Nephron progenitor cell (in vitro differentiated cells): ENCODE measurements around the gene PXMP2.

ENCODE experiments used
- DNase-seq: peaks from one replicate; pipeline ENCODE4 v3.0.0; 2021
- H3K27ac Mint-ChIP-seq: 2 replicates; pipeline ENCODE4 v1.8.0; 2021; ENCODE audit warnings: mild to moderate bottlenecking, moderate library complexity, mixed read lengths
- H3K27me3 Mint-ChIP-seq: 2 replicates; pipeline ENCODE4 v1.8.0; 2021; ENCODE audit warnings: mild to moderate bottlenecking, low read depth, mixed read lengths; ENCODE audit not compliant: poor library complexity
- H3K36me3 Mint-ChIP-seq: 2 replicates; pipeline ENCODE4 v1.8.0; 2021; ENCODE audit warnings: low read depth, mixed read lengths
- H3K4me1 Mint-ChIP-seq: 2 replicates; pipeline ENCODE4 v1.8.0; 2021; ENCODE audit warnings: mixed read lengths
- H3K4me3 Mint-ChIP-seq: 2 replicates; pipeline ENCODE4 v1.8.0; 2021; ENCODE audit warnings: mild to moderate bottlenecking, moderate library complexity, mixed read lengths
- H3K9me3 Mint-ChIP-seq: 2 replicates; pipeline ENCODE4 v1.8.0; 2021; ENCODE audit warnings: mild to moderate bottlenecking, moderate library complexity, mixed read lengths
- TF ChIP-seq, protein P1 (sequence below): fragments of 200-600 bp; sonication (generic); IDR thresholded peaks from 2 replicates; pipeline ENCODE4 v1.5.0; 2021; ENCODE audit warnings: antibody characterized with exemption

PXMP2 gene

GRCh38 chr12:132672116-132672515, 15.3 kb upstream of the PXMP2 start:
- Mint-ChIP-seq H3K4me3 (no peak overlapping the region), H3K36me3 (peaks cover 73% of the 10 kb centered on the region), H3K27ac (no peak overlapping the region), H3K4me1 (no peaks in the 10 kb centered on the region), H3K9me3 (no peaks in the 10 kb centered on the region), H3K27me3 (no peaks in the 10 kb centered on the region)
- TF ChIP-seq, protein P1, sequence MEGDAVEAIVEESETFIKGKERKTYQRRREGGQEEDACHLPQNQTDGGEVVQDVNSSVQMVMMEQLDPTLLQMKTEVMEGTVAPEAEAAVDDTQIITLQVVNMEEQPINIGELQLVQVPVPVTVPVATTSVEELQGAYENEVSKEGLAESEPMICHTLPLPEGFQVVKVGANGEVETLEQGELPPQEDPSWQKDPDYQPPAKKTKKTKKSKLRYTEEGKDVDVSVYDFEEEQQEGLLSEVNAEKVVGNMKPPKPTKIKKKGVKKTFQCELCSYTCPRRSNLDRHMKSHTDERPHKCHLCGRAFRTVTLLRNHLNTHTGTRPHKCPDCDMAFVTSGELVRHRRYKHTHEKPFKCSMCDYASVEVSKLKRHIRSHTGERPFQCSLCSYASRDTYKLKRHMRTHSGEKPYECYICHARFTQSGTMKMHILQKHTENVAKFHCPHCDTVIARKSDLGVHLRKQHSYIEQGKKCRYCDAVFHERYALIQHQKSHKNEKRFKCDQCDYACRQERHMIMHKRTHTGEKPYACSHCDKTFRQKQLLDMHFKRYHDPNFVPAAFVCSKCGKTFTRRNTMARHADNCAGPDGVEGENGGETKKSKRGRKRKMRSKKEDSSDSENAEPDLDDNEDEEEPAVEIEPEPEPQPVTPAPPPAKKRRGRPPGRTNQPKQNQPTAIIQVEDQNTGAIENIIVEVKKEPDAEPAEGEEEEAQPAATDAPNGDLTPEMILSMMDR: no peak
- no peak for DNase-seq

- Mint-ChIP-seq H3K27ac (no peak overlapping the region), H3K9me3 (no peaks in the 10 kb centered on the region), H3K36me3 (peaks cover 74% of the 10 kb centered on the region), H3K27me3 (no peaks in the 10 kb centered on the region), H3K4me1 (no peaks in the 10 kb centered on the region), H3K4me3 (no peak overlapping the region)
- DNase-seq: no peak
- TF ChIP-seq, protein P1: no peak
Measured at GRCh38 chr12:132672678-132673077, 14.7 kb upstream of the PXMP2 start.

GRCh38 chr12:132673288-132674179, 13.9 kb upstream of the PXMP2 start:
- peaks cover 71% of the 10 kb centered on the region for H3K36me3 Mint-ChIP-seq
- peak overlapping the region; percentile 23 for H3K27ac Mint-ChIP-seq
- TF ChIP-seq, protein P1: no peak
- no peak for DNase-seq
- H3K9me3 Mint-ChIP-seq: no peaks in the 10 kb centered on the region
- no peaks in the 10 kb centered on the region for H3K4me1 Mint-ChIP-seq
- no peaks in the 10 kb centered on the region for H3K27me3 Mint-ChIP-seq
- no peak overlapping the region for H3K4me3 Mint-ChIP-seq

- TF ChIP-seq, protein P1: no peak
- H3K27me3 Mint-ChIP-seq: no peaks in the 10 kb centered on the region
- H3K27ac Mint-ChIP-seq: no peak overlapping the region
- no peak overlapping the region for H3K4me3 Mint-ChIP-seq
- no peak for DNase-seq
- no peaks in the 10 kb centered on the region for H3K4me1 Mint-ChIP-seq
- no peaks in the 10 kb centered on the region for H3K9me3 Mint-ChIP-seq
- H3K36me3 Mint-ChIP-seq: peaks cover 71% of the 10 kb centered on the region
Measured at GRCh38 chr12:132674561-132674960, 12.8 kb upstream of the PXMP2 start.

DNA sequence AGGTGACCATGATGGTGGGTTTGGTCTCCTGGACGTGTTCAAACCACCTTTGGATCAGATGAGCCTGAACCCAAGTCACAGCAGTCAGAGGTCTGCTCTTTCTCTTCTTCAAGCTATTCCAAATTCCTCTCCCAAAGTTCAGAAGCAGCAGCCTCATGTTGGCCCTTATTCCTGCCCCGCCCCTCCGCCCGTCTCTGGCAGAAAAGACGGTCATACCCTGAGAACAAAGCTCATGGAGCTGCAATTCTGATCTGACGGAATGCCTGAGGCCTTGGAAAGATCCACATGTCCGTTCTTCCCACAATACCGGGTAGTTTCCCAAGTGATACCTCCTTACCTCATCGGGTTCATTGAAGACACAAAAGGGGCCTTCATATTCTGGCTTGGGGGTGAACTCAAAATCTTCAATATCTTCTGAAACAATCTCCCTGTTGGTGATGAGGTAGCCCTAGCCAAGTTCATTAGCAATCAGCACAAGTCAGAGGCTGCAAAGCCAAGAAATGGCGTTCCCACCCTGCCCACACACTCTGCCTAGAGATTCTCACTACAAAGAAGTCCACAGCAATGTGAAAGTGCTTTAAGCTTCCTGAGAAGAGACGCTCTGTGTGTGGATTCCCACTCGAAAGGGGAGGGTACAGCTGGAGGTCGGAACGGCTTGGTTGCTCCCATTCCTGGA, 11.5 kb upstream of the PXMP2 start:
- Mint-ChIP-seq H3K27ac (no peak overlapping the region), H3K9me3 (no peaks in the 10 kb centered on the region), H3K4me3 (no peak overlapping the region)

More for the DNA sequence above, 11.5 kb upstream of the PXMP2 start:
- TF ChIP-seq, protein P1: no peak
- H3K4me1 Mint-ChIP-seq: no peaks in the 10 kb centered on the region
- no peak for DNase-seq
- H3K36me3 Mint-ChIP-seq: peaks cover 76% of the 10 kb centered on the region
- H3K27me3 Mint-ChIP-seq: no peaks in the 10 kb centered on the region
